Right renal cortex interstitium (tissue), 3 donors: Measurements from ENCODE around the gene SYT1. TPM values are rescaled to one million over a fixed set of nuclear protein-coding genes. Genes with fewer than 3 reads are reported as not detected.

Source experiments
- DNase-seq, 3 donors: peaks; one replicate each; pipeline ENCODE4 v3.0.0-alpha.2; 2013; ENCODE audit warnings: low read depth in 3 of 3, low spot score in 2 of 3
- polyA plus RNA-seq, 3 donors: library from polyadenylated mRNA; unstranded; fragments of 120-200 nt; gene quantifications; one replicate each; pipeline ENCODE4 v1.2.1, GENCODE V29; 2013; ENCODE audit not compliant: insufficient read length in 3 of 3

SYT1 gene
- polyA plus RNA-seq, 3 donors: 21.4 to 23.9 (median 21.8) TPM

DNA sequence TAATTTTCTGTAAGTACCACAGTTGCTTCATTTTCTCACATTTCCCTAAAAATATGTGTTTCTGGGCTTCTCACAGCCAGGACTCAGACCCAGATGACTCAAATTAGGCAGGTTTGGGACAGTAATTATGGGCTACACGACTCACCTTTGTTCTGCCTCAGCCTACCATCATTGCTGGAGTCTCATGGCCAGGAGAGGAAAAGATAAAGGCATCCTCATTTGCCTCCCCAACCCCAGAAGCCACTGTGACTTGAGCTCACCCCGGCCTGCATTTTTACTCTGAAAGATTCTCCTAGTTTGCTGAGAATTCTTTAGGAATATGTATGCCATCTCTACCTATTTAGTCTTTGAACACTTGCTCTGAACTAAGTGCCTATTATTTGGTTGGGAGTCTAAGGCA lies 618.3 kb downstream of the SYT1 start:
- no peak for DNase-seq

DNA sequence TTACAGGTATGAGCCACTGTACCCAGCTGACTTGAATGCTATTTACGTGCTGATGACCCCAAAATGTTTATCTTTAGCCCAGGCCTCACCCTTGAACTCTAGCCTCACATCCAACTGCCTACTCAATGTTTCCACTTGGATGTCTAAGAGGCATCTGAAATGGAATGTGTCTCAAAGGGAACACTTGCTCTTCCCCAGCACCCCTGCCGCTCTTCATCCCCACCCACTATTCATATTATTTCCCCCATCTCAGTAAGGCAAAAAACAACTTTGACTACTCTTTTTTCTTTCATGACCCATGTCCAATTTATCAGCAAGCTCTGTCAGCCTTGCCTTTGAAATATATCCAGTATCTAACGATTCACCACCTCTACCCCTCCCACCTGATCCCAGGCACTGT lies 621.6 kb downstream of the SYT1 start:
- DNase-seq: no peak

DNA sequence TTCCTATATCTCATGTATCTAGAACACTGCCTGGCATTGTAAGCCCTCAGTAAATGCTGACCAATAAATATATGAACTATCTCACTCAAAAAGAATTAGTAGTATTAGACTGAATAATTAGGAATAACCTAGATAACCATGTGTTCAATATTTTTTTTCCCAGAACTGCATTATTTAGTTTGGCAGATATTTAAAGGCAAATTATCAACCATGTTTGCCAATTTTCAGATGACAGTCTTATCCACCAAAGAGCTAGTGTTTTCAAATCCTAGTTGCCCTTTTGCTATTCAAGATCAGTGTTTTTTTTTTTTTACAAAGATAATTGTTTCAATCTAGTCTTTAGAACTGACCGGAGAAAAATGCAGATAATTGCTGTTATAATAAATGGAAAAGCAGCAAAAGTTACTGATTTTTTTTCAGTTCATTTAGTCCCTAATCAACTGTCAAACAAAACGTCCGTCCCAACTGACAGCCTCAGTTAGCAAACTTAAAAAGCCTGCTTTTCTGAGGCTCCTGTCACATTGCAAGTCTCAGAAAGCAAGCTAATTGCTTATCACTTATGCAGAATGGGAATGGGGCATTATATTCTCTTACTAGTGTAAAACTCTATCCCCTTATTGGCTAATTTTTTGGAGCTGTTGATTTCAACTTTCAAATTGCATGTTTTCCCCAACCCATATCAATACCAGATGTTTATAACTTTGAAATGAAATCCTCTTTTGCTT lies 623.0 kb downstream of the SYT1 start:
- no peak for DNase-seq
